Measurements from ENCODE around the gene TRIB2.
"Not testable (repeated sequence)": the region's sequence is repeated elsewhere in the genome, so short reads cannot be mapped to it uniquely, and the experiment has no call there.

Gene TRIB2

GRCh38 chr2:12716282-12717190 lies at the start of gene TRIB2:
Gene TRIB2 (plus strand): TSS chr2:12716936. CDS start chr2:12718308, 1,372 bp downstream.
- peak; percentile 86 for DNase-seq

GRCh38 chr2:12669036-12669435 lies 47.7 kb upstream of the TRIB2 start:
- no peak for DNase-seq

GRCh38 chr2:12672711-12673315 lies 43.9 kb upstream of the TRIB2 start:
- DNase-seq: no peak

GRCh38 chr2:12674644-12675328 lies 42.0 kb upstream of the TRIB2 start:
- DNase-seq: no peak

GRCh38 chr2:12675352-12675795 lies 41.4 kb upstream of the TRIB2 start:
- DNase-seq: no peak

- no peak for DNase-seq
Observed at GRCh38 chr2:12675801-12676200, 40.9 kb upstream of the TRIB2 start.

GRCh38 chr2:12676771-12677170 lies 40.0 kb upstream of the TRIB2 start:
- no peak for DNase-seq

- no peak for DNase-seq
Observed at GRCh38 chr2:12678186-12678585, 38.5 kb upstream of the TRIB2 start.

- DNase-seq: no peak
Observed at GRCh38 chr2:12679550-12680072, 37.1 kb upstream of the TRIB2 start.

GRCh38 chr2:12680115-12680514 lies 36.6 kb upstream of the TRIB2 start:
- DNase-seq: not testable (repeated sequence)

- DNase-seq: no peak
Observed at GRCh38 chr2:12682017-12682416, 34.7 kb upstream of the TRIB2 start.

GRCh38 chr2:12683457-12684100 lies 33.2 kb upstream of the TRIB2 start:
- no peak for DNase-seq

- DNase-seq: no peak
Observed at GRCh38 chr2:12684471-12684936, 32.2 kb upstream of the TRIB2 start.

GRCh38 chr2:12685145-12685544 lies 31.6 kb upstream of the TRIB2 start:
- no peak for DNase-seq

- DNase-seq: no peak
Observed at GRCh38 chr2:12685956-12686355, 30.8 kb upstream of the TRIB2 start.

GRCh38 chr2:12686708-12687283 lies 29.9 kb upstream of the TRIB2 start:
- no peak for DNase-seq

GRCh38 chr2:12688091-12688490 lies 28.6 kb upstream of the TRIB2 start:
- no peak for DNase-seq

- no peak for DNase-seq
Observed at GRCh38 chr2:12688893-12689292, 27.8 kb upstream of the TRIB2 start.

GRCh38 chr2:12693509-12693908 lies 23.2 kb upstream of the TRIB2 start:
- DNase-seq: no peak

- DNase-seq: peak; percentile 14
Observed at GRCh38 chr2:12694990-12695774, 21.6 kb upstream of the TRIB2 start.

- DNase-seq: no peak
Observed at GRCh38 chr2:12697617-12698016, 19.1 kb upstream of the TRIB2 start.

All from activated CD4-positive, alpha-beta T cell treated with anti-CD3 and anti-CD28 coated beads, Interleukin-2, amount 50 U/mL, for 16 hours (primary cell).